Measurements from ENCODE around the gene OPCML.

DNA sequence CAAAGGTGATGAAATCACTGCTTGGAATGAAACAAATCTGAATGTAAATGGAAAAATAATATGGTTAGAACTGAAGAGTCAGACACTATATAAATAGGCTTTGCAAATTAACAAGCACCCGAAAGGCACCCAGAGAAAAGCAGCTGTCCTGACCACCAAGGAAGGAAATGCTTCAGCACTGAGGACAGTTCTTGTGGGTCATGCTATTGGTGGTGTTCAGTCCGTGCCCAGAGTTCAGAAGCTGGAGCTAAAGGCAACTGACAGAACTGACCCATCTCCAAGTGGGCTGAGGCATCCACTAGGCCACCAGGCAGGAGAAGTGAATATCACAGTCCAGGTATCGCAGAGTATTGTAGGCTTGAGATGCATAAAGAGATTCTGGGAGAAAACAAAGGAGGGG, 208.9 kb downstream of the OPCML start:
- TF ChIP-seq, protein P1, sequence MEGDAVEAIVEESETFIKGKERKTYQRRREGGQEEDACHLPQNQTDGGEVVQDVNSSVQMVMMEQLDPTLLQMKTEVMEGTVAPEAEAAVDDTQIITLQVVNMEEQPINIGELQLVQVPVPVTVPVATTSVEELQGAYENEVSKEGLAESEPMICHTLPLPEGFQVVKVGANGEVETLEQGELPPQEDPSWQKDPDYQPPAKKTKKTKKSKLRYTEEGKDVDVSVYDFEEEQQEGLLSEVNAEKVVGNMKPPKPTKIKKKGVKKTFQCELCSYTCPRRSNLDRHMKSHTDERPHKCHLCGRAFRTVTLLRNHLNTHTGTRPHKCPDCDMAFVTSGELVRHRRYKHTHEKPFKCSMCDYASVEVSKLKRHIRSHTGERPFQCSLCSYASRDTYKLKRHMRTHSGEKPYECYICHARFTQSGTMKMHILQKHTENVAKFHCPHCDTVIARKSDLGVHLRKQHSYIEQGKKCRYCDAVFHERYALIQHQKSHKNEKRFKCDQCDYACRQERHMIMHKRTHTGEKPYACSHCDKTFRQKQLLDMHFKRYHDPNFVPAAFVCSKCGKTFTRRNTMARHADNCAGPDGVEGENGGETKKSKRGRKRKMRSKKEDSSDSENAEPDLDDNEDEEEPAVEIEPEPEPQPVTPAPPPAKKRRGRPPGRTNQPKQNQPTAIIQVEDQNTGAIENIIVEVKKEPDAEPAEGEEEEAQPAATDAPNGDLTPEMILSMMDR (conservative IDR thresholded peaks at IDR 0.05 in 1 of 2, IDR thresholded peaks at IDR 0.05 in 1 of 2; ENCODE audit: extremely low read depth in 1 of 2, insufficient read depth in 1 of 2, low read depth in 1 of 2, low read length in 2 of 2) = no peak
- no peak for TF ChIP-seq EZH2 (IDR thresholded peaks at IDR 0.05; ENCODE audit: borderline replicate concordance, low read length)

All from mammary epithelial cell (primary cell).